IPS-11a (cell line): ENCODE results near the gene CACNA1C.

Experiments
- H3K4me3 ChIP-seq: one replicate; pipeline ENCODE4 v1.5.1; 2013; ENCODE audit warnings: low read depth, low read length, control low read depth

The CACNA1C gene

GRCh38 chr12:2461645-2462044, 408.9 kb downstream of the CACNA1C start:
- no peak overlapping the region for H3K4me3 ChIP-seq

DNA sequence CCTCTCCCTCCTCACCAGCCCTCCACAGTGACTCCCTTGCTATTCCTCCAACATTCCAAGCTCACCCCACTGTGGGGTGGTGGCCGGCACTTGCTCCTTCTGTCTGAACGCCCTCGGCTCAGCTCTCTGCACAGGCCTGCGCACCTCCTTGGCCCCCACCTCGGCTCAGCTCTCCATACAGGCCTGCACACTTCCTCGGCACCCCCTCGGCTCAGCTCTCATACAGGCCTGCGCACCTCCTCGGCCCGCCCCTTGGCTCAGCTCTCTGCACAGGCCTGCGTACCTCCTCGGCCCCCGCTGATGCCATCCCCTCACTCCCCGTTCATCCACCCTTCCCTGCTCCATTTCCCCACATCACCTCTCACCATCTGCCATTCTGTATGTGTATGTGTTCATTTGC, 409.3 kb downstream of the CACNA1C start:
- H3K4me3 ChIP-seq, result no peak overlapping the region

DNA sequence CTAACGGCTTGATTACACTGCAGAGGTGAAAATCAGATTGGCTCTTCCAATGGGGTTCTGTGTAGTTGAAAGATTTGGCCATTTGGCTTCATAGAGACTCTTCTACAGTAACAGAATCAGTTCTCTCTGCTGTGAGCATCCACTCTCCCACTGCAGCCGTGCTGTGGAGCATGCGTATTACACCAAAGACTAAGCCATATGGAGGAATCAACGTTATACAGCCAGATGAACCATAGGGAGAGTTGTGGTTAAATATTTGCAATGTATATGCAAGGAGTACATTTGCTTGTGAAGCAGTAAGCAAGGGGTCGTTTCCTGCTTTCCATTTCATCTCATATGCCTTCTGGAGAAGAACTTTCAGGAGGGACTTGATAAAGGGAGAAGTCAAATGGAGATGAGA, 410.9 kb downstream of the CACNA1C start:
- H3K4me3 ChIP-seq, result no peak overlapping the region

DNA sequence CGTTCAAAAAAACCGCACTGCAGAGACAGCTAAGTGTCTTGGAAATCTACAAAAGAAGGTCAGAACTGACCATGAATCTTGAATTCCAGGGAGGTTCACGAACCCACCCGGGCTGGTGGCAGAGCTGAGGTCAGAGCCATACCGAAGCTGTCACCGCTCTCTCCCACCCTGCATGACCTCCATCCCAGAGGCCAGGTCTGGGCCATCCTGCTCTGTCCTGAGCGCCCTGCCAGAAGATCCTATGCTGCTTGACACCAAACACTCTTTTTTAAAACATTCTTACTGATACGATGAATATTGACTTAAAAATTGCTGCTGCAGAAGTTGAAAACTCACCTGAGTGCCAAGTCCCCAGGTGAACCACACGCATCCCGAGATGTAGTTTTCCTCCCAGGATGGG, 412.9 kb downstream of the CACNA1C start:
- no peak overlapping the region for H3K4me3 ChIP-seq

DNA sequence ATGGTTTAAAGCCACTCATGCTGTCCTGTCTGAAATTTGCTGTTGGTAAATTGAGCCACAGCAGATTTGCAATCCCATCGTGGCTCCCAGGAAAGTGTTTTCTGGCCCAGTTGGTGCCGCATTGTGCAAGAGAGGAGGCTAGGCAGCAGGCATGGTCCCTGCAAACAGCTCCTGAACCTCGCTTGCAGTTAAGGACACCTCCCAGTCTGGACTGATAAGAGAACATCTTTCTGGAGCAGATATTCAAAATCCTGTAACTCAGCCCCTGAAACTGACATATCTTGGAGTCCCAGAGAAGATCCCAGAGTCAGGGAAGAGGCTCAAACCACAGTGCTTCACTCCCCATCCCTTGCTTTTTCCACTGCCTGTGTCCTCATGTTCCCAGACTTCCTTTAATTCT, 413.4 kb downstream of the CACNA1C start:
- no peak overlapping the region for H3K4me3 ChIP-seq

GRCh38 chr12:2467447-2468195, 414.8 kb downstream of the CACNA1C start:
- no peak overlapping the region for H3K4me3 ChIP-seq

DNA sequence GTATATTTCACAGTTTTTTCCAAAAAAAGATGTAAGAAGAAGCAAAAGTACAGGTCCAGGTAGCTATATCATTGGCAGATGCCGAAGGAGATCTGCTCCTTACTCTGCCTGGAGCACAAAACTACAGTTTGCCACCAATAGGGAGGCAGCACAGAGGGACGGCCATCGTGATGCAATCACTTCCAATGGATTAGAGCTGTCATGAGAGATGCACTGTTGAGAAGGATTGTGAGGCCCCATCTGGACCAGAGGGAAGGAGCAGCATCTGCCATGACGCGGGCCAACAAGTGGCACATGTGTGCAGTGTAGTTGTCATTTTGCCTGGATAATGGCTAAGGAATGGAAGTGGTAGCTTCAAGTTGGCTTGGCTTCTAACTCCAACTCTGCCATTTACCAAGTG, 423.2 kb downstream of the CACNA1C start:
- no peak overlapping the region for H3K4me3 ChIP-seq

DNA sequence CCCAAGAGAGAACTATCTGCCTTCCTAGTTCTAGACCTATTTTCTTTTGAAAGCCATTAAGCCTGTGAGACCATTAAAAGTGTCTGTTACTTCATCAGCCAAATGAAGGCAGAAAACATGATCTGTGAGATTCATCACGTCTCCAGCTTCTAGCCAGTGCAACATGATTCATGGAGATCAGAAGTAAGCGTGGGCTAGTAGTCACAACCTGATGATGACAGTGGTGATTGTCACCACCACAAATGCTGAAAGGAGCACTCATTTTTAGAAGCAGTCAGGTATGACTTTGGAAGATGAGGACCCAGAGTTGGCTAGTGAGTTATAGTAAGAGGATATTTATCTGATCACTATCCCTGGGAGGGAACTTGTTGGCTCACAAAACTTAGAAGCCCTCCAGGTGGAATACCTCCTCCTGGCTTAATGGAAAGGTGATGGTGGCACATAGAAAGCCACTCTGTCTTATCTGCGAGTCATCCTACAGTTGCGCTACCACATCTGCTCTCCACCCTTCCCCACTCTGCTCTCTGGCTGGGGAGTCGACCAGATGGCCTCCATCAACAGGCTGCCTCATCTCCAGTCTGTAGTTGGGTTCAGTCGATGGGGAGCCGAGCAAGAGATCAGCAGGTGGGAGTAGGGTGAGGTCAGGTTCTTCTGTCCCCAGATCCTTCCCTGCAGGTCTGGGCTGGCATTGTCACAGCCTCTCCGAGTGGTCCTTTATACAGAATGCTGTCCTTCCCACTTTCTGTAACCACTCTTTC, 424.4 kb downstream of the CACNA1C start:
- H3K4me3 ChIP-seq, result no peak overlapping the region

GRCh38 chr12:2479851-2480535, 427.2 kb downstream of the CACNA1C start:
- no peak overlapping the region for H3K4me3 ChIP-seq

GRCh38 chr12:2481346-2481745, 428.6 kb downstream of the CACNA1C start:
- H3K4me3 ChIP-seq, result no peak overlapping the region

- no peak overlapping the region for H3K4me3 ChIP-seq
These were observed 429.2 kb downstream of the CACNA1C start for GRCh38 chr12:2481951-2482350.

DNA sequence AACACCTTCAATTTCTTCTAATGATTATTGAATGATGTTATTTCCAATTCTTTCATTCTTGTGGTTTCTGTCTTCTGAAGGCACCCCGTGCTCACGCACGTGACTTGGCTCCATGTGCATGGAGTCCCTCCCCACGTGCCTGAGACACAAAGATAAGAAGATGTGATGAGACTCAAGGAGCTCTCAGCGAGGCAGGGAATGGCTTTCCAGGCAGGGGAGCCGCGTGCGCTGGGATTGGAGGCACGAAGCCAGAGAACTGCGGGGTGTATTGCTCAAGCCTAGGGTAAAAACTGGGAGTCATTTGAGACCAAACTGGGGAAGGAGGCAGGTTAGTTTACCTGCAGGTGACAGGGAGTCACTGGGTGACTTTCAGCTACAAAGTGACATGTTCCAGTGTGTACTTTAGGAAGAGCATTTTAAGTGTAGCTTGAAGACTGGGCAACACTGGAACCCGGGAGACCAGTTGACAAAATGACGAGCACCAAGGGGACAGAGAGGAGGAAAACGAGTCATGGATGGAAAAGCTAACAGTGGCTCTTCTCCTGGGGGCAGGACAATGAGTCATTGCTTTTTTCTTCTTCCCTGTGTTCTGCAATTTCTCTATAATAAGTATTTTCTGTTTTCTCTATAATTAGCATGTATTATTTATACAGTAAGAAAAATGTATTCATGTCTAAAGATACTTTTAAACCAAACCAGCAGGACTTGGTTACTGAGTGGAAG, 430.3 kb downstream of the CACNA1C start:
- no peak overlapping the region for H3K4me3 ChIP-seq

DNA sequence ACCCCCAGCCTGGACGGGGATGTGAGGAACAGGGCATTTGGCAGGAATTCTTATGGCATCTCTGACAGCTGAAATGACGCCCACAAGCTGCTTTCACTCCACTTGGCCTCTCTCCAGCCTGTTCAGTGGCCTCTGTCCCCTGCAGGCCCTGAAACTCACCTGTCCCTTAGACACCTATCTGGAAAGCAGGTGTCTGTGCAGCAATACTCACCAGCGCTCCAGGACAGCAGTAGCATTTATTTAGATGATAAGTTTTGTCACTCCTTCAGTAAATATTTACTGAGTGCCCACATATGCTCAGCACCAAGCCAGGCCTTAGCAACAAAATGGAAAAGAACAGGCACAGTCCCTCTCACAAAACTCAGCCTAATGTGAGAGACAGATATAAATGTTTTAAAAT, 430.9 kb downstream of the CACNA1C start:
- no peak overlapping the region for H3K4me3 ChIP-seq

DNA sequence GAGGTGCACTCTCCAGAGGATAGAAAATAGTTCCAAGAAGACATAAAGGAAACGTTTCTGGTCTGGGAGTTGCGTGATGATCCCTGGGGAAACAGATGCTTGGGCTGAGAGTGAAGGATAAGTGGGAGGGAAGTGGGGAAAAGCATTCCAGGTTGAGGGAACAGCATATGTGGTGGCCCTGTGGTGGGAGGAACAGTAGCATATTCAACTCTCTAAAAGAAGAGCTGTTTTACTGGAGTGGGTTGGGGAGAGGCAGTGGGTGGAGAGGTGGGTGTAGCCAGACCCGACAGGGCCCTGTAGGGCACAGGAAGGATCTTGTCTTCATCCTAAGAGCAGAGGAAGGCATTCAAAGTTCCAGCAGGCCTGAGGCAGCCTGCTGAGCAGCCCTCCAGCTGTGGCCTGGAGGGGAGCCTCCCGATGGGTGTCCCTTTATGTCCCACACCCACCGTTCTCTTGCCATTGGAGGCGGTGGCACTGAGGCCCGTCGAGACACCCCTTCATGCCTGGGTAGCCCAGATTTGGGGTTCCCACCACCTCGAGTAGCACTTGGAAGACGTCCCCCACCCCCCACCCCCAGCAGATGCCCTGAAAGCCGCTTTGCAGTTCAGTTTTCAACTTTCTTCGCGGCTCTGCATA, 431.5 kb downstream of the CACNA1C start:
- H3K4me3 ChIP-seq, result no peak overlapping the region

- H3K4me3 ChIP-seq, result no peak overlapping the region
These were observed 432.9 kb downstream of the CACNA1C start for GRCh38 chr12:2485681-2486080.

- no peak overlapping the region for H3K4me3 ChIP-seq
These were observed 434.0 kb downstream of the CACNA1C start for GRCh38 chr12:2486796-2487195.

GRCh38 chr12:2487278-2487677, 434.5 kb downstream of the CACNA1C start:
- no peak overlapping the region for H3K4me3 ChIP-seq

- H3K4me3 ChIP-seq, result no peak overlapping the region
These were observed 435.3 kb downstream of the CACNA1C start for GRCh38 chr12:2488131-2488530.

DNA sequence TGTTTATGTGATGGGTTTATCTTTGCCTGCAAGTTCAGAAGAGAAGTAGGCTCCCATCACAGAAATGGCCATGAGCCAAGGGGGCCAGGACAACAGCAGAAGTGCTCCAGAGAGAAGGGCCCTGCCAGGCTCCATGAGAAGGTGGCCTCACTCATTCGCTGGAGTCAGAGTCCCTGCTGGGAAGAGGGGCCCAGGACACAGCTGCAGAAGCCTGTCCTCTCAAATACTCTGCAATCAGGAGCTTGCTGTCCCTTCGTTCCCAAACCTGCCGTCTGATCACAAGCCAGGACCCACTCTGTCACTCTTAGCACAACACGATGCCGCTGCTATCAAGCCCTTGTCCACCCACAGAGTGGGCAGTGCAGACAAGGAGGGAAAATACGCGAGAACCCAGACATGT, 435.8 kb downstream of the CACNA1C start:
- H3K4me3 ChIP-seq, result no peak overlapping the region

GRCh38 chr12:2489275-2489674, 436.5 kb downstream of the CACNA1C start:
- H3K4me3 ChIP-seq, result no peak overlapping the region

- H3K4me3 ChIP-seq, result no peak overlapping the region
These were observed 438.0 kb downstream of the CACNA1C start for GRCh38 chr12:2490831-2491230.
